Chondrocyte (in vitro differentiated cells): ENCODE results near the gene ZNF160. TPM values are rescaled to one million over a fixed set of nuclear protein-coding genes. Genes with fewer than 3 reads are reported as not detected.
"Not testable (repeated sequence)": the region's sequence is repeated elsewhere in the genome, so short reads cannot be mapped to it uniquely, and the experiment has no call there.

ENCODE experiments used
- DNase-seq: peaks from one replicate; pipeline ENCODE4 v3.0.0; 2021; ENCODE audit warnings: mixed read lengths, low spot score
- H3K27ac Mint-ChIP-seq: one replicate; pipeline ENCODE4 v1.8.0; 2021; ENCODE audit warnings: mild to moderate bottlenecking, moderate library complexity, mixed read lengths; ENCODE audit not compliant: unreplicated experiment
- H3K27me3 Mint-ChIP-seq: 2 replicates; pipeline ENCODE4 v1.8.0; 2021; ENCODE audit warnings: low read depth, mixed read lengths
- H3K36me3 Mint-ChIP-seq: 2 replicates; pipeline ENCODE4 v1.8.0; 2021; ENCODE audit warnings: low read depth, mixed read lengths
- H3K4me1 Mint-ChIP-seq: 2 replicates; pipeline ENCODE4 v1.8.0; 2021; ENCODE audit warnings: low read depth, mild to moderate bottlenecking, mixed read lengths
- H3K4me3 Mint-ChIP-seq: one replicate; pipeline ENCODE4 v1.8.0; 2021; ENCODE audit warnings: mild to moderate bottlenecking, moderate library complexity, mixed read lengths; ENCODE audit not compliant: unreplicated experiment
- H3K9me3 Mint-ChIP-seq: 2 replicates; pipeline ENCODE4 v1.8.0; 2021; ENCODE audit warnings: low read depth, mixed read lengths
- CTCF ChIP-seq: fragments of 200-600 bp; sonication (generic); IDR thresholded peaks from 2 replicates; pipeline ENCODE4 v1.5.0; 2021; ENCODE audit warnings: antibody characterized with exemption, mild to moderate bottlenecking, moderate library complexity
- total RNA-seq: library from RNA; stranded (reverse); gene quantifications from 3 replicates; pipeline ENCODE4 v1.2.1, GENCODE V29; 2021

Gene ZNF160
- total RNA-seq, 1 donor from 2014 or later: 23.6 TPM

- H3K4me1 Mint-ChIP-seq: peaks cover 34% of the 10 kb centered on the region
- H3K27ac Mint-ChIP-seq: no peak overlapping the region
- no peaks in the 10 kb centered on the region for H3K27me3 Mint-ChIP-seq
- H3K36me3 Mint-ChIP-seq: peaks cover 7% of the 10 kb centered on the region
- TF ChIP-seq CTCF: no peak
- H3K4me3 Mint-ChIP-seq: peak overlapping the region; percentile 90
- H3K9me3 Mint-ChIP-seq: no peaks in the 10 kb centered on the region
- no peak for DNase-seq
Observed at GRCh38 chr19:53101518-53101917, 1.7 kb downstream of the ZNF160 start.

- not testable (repeated sequence) for DNase-seq, H3K27ac Mint-ChIP-seq, H3K4me3 Mint-ChIP-seq, H3K9me3 Mint-ChIP-seq, H3K27me3 Mint-ChIP-seq
- peaks cover 12% of the 10 kb centered on the region for H3K36me3 Mint-ChIP-seq
- peaks cover 22% of the 10 kb centered on the region for H3K4me1 Mint-ChIP-seq
Observed at GRCh38 chr19:53098570-53098969, 4.7 kb downstream of the ZNF160 start.

- not testable (repeated sequence) for H3K4me3 Mint-ChIP-seq, H3K27me3 Mint-ChIP-seq, H3K27ac Mint-ChIP-seq, H3K9me3 Mint-ChIP-seq, DNase-seq
- H3K4me1 Mint-ChIP-seq: peaks cover 16% of the 10 kb centered on the region
- H3K36me3 Mint-ChIP-seq: peaks cover 16% of the 10 kb centered on the region
Observed at GRCh38 chr19:53096982-53097690, 6.1 kb downstream of the ZNF160 start.

- peaks cover 12% of the 10 kb centered on the region for H3K4me1 Mint-ChIP-seq
- H3K36me3 Mint-ChIP-seq: peaks cover 18% of the 10 kb centered on the region
- not testable (repeated sequence) for H3K27me3 Mint-ChIP-seq, H3K4me3 Mint-ChIP-seq, H3K9me3 Mint-ChIP-seq, H3K27ac Mint-ChIP-seq, DNase-seq
Observed at GRCh38 chr19:53096579-53096978, 6.6 kb downstream of the ZNF160 start.

GRCh38 chr19:53094754-53095575 lies 8.3 kb downstream of the ZNF160 start:
- Mint-ChIP-seq H3K9me3 (no peaks in the 10 kb centered on the region), H3K27ac (peak overlapping the region; percentile 45), H3K36me3 (peaks cover 27% of the 10 kb centered on the region), H3K27me3 (no peaks in the 10 kb centered on the region), H3K4me1 (peaks cover 10% of the 10 kb centered on the region), H3K4me3 (no peak overlapping the region)
- DNase-seq: no peak
- TF ChIP-seq CTCF: no peak

GRCh38 chr19:53092723-53093122 lies 10.5 kb downstream of the ZNF160 start:
- no peaks in the 10 kb centered on the region for H3K9me3 Mint-ChIP-seq

More at GRCh38 chr19:53092723-53093122, 10.5 kb downstream of the ZNF160 start:
- no peak overlapping the region for H3K4me3 Mint-ChIP-seq
- peaks cover 32% of the 10 kb centered on the region for H3K36me3 Mint-ChIP-seq
- H3K4me1 Mint-ChIP-seq: peaks cover 3% of the 10 kb centered on the region
- no peak for DNase-seq
- no peaks in the 10 kb centered on the region for H3K27me3 Mint-ChIP-seq
- TF ChIP-seq CTCF: no peak
- H3K27ac Mint-ChIP-seq: no peak overlapping the region
